Esophagus mucosa (tissue), 1 donor: ENCODE measurements around the gene SLC25A51. TPM values are rescaled to one million over a fixed set of nuclear protein-coding genes. Genes with fewer than 3 reads are reported as not detected.

ENCODE experiments used
- ATAC-seq: fragments of 200-7000 bp; cut with Tn5 transposase; one replicate; pipeline ENCODE4 v1.9.1; 2020
- total RNA-seq: library from RNA; stranded (reverse); gene quantifications from one replicate; pipeline ENCODE4 v1.2.4, GENCODE V29; 2023
- donor health status: DM: yes; HTN: yes; CAD: no.

The SLC25A51 gene, protein sequence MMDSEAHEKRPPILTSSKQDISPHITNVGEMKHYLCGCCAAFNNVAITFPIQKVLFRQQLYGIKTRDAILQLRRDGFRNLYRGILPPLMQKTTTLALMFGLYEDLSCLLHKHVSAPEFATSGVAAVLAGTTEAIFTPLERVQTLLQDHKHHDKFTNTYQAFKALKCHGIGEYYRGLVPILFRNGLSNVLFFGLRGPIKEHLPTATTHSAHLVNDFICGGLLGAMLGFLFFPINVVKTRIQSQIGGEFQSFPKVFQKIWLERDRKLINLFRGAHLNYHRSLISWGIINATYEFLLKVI
- 20.8 TPM for total RNA-seq

DNA sequence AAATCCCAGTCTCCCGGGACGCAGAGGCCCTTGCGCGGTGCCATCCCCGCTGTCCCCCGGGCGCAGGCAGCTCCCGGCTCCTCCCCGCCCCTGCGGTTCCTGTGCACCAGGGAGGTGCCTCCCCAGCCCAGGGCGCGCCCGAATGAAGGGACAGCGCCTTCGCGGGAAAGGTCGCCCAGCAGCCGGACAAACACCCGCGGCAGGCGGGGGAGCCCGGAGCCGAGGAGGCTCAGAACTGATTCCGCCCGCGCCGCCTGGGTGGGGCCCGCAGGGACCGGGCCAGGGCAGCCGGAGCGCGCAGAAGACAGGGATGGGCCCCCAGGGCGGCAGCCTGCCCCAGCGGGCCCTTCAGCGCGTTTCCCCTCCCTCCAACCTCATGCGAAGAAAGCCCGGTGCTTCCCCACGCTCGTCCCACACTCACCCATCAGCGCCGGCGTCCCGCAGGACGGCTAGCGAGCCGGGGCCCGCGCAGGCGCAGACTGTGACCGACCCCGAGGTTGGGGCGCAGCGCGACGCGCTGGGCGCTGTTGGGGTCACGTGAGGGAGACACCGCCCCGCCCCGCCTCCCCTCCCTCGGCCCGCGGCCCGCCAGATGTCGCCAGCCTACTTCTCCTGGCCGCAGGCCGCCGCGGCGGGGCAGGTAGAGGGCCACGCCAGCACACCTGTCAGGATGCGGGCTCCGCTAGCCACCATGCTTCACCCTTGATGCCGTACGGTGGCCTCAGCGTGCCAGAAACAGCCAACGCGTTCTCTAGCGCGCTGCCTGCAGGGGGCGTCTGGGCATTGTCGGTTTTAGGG is at the start of gene SLC25A51:
Gene SLC25A51, minus strand, starts transcription at position 481 of the 798 bp plus-strand sequence. CDS start 15,577 bp downstream, outside the sequence.
- ATAC-seq: peak; percentile 89

DNA sequence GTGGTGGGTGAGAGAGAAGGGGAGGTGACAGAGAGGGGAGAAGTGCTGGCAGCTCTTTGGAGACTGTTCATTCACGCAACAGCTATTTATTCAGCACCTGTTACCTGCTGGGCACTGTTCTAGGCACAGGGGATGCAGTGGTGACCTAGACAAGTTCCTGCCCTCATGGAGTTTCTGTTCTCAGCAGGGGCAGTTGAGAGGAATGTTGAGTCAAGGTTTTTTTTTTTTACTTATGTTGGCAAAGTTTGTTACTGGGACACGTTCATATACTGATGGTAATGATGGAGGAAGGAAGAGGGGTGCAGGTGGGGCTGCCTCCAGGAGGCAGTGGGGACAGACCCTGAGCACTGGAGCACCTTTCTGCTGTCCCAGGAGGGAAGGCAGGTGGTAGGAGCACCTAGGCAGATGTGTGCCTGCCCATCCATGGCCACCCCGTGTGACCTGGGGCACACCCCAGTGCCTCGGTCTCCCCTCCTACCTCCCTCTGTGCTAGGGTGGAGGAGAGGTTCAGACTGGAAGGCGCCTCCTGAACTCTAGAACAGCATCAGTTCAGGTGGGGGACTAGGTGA is 49.4 kb upstream of the SLC25A51 start:
- ATAC-seq: peak; percentile 21

DNA sequence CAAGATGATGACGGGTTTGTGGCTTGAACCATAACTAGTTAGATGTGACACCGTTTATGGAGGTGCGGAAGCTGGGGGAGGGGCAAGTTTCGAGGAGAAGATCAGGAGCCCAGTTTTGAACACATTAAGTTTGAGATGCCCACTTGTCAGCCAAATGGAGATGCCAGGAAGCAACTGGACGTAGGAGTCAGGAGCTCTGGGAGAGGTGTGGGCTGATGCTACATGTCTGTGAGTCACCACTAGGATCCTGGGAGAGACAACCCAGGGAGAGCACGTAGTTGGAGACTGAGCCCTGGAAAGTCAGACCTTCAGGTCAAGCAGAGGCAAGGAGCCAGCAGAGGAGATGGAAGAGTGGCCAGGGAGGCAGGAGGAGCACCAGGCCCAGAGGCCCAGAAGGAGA is 48.8 kb upstream of the SLC25A51 start:
- no peak for ATAC-seq

DNA sequence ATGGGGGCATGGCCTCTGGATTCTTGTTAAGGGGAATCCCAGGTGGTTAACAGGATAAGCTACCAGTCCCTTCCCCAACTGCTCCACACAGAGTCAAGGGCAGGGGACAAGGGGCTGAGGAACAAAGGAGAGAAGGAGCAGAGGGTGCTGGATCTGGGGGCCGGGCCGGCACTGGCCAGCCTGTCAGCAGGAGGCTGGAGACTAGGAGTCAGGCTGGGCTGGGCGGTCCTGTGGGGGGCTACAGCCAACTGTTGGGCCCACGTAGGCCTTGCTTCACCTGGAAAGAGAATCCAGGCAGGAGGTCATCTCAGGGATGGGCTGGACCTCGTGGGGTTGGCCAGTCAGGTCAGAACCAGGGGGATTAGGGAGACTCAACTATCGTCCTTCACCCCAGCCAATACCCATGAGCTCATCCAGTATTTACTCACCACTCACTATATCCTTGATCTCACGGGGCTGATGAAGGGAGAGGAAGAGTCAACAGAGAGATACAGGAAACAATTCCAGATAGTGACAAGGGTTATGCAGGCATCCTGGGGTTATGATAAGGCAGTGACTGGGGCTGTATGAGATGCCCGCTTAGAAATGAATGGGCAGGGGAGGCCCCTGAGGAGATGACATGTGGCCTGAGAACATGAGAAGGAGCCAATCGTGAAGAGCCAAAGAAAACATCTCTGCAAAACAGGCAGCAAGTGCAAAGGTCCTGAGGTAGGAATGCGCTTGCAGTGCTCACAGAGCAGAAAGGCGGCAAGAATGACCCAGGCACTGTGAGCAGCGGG is 47.9 kb upstream of the SLC25A51 start:
- ATAC-seq: no peak

DNA sequence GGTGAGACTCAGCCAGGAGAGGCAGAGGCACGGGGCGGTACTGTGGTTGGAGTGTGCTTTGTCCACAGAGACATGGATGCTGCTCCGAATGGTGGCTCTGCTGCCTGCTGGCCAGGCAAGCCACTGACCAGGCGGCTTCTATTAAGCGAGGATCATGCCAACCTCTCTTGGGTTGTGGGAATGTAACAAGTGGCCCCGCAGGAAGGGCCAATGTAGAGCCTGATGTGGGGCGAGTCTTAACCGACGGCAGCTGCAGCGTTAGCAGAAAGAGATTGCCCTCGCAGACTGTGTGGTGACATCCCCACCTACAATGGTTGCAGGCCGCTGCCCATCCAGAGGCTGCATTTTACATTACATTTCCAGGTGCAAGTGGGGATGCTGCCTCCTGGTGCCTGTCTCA is 46.6 kb upstream of the SLC25A51 start:
- ATAC-seq: no peak

DNA sequence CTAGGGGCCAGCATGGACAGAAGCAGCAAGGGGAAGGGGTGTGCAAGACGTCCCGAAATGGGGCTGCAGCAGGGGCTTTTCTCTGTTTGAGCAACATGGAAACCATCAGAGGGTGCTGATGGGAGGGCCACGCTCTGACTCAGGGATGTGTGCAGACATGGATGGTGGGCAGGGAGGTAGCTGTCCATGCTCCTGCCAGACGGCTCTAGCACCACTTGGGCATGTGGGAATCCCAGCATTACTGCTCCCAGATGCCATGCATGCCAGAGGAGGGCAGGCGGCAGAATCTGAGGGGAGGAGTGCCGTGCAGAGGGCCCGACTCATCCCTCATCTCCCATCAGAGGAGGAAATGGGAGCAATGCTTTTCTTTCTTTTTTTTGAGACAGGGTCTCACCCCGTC is 45.6 kb upstream of the SLC25A51 start:
- ATAC-seq: no peak

DNA sequence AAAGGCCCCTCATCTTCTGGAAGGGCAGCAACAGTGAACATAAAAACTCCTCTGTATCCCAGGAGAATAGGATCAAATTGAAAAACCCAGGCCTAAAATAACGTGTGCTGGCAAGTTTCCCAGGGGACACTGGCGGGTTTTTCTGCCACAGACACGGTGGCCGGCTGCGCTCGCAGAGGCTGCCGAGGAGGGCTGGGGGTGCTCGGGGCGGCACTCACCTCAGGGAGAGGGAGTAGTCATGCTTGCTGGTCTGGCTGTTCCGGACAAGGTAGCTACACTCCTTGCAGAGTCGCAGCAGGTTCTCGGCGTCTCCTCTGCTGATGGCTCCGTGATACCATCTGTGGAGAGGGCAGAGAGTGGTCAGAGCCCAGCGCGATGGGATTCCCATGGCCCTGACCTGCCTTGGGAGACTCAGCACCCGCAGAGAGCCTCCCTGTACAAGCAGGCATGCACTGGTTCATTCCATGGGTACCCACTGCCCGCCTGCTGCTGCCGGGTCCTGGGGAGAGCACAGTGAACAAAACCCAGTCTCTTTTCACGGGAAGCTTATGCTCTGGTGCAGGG is 44.6 kb upstream of the SLC25A51 start:
- no peak for ATAC-seq

DNA sequence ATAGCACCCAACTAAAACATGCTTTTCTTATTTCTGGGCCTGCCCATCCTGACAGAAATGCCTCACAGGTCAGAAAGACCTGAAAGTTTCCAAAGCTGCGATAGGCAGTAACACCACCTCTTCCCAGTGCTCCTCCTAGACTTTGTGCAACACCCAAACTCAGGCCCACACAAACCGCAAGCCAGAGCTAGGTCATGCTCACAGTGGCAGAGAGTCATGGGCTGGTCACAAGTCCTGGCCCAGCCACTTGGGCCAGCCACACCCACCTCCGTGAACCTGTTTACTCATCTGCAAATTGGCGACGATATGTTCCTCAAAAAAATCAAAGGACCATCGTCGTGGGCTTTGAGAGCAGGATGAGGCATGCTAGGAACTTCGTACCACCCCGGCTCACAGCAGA is 44.0 kb upstream of the SLC25A51 start:
- peak; percentile 44 for ATAC-seq

DNA sequence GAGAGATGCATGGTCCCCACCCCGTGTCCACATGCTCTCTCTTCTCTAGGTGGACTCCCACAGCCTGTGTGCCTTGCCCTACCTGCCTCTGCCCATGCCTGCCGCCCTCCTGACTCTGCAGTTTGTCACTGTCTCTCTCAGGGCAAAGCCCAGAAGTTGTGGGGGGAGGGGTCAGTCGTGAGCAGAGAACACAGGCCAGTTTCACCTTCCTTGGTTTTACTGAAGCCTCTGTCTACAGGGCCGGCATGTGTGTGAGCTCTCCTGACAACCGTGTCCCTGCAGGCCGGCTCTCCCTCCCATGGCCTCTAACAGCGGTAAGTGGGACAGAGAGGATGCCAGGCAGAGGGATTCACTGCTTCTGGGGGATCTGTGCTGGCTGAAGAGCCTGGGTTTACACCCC is 43.5 kb upstream of the SLC25A51 start:
- ATAC-seq: no peak

DNA sequence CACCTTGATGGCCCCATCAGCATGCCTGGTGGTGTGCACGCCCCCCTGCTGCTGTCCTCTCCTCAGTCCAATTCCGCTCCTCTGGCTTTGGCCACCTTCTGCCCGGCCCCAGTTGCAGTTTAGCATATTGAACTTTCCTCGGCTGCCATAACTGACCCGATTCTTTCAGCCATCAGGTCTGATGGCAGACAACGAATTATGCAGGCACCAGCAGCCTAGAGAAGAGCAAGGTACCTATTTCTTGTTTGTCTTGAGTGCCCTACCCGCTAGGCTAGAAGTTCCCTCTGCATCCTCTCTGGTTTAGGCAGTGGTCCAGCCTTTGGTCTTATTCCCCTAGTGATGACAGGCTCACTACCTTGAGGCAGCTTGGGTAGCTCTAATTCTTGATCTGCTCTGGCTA is 43.0 kb upstream of the SLC25A51 start:
- no peak for ATAC-seq

DNA sequence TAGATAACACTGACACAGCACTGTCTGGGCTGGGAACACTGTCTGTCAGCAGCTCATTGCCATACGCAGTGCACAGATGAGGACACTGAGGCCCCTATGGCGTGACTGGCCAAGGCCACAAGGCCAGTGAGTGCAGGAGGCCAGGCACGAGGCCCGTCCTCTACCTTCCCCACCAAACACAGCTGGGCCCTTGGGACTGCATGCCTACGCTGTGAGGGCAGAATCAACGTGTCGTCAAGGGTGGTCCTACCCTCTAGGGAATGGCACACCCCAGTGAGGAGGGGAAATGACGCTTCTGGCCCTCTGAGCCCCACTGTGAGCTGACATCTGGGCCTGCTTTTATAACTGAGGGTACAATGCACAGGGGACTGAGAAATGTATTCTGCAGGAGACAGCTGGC is 42.1 kb upstream of the SLC25A51 start:
- ATAC-seq: no peak

DNA sequence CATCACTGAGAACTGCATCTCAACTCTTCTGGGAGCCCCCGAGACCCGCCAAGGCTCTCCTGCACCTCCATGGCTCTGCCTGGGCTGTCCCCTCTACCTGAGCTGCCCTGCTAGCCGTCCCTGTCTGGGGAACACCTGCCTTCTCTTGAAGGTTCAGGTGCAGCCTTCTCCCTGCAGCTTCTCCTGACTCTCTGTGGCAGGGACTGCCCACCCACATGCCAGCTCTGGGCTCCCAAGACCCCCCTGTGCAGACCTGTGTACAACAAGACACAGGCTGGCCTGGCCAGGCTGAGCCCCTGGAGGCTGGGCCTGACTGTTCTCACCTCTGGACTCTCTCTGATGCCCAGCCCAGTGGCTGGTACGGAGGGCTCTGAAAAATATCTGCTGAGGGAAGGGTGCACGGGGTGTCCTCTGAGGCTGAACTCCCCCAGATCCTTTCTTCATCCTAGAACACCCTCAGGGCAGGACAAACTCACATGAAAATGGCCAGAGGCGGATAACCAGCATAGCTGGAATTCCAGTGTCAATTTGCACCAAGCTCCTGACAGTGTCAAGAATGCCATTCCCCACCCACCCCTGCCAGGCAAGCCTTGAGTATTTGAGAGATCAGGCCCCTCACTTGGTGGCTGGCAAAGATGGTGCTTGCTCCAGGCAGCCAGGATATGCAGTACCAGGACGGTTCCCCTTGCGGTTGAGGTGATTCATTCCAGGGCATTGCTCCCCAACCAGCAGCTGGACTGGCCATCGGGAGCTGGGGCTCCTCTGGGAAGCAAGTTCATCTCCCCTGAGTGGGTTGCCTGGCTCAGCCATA is 40.9 kb upstream of the SLC25A51 start:
- no peak for ATAC-seq

DNA sequence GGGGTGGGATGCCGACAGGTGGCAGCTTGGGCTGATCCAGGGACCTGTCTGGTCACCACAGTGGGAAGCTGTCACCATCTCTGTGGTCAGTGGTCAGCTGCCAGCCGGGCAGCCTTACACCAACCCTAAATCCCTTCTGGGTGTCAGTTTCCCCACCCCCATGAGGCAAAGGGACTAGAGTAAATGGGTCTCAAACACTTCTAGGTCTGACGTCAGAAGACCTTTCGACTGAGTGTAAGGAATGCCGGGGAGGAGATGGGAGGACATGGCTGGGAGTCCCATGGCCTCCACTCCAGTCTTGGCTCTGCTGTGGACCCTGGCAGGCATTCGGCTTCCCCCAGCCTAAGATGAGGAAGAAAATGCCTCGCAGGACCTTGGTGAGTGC is 40.3 kb upstream of the SLC25A51 start:
- ATAC-seq: no peak

DNA sequence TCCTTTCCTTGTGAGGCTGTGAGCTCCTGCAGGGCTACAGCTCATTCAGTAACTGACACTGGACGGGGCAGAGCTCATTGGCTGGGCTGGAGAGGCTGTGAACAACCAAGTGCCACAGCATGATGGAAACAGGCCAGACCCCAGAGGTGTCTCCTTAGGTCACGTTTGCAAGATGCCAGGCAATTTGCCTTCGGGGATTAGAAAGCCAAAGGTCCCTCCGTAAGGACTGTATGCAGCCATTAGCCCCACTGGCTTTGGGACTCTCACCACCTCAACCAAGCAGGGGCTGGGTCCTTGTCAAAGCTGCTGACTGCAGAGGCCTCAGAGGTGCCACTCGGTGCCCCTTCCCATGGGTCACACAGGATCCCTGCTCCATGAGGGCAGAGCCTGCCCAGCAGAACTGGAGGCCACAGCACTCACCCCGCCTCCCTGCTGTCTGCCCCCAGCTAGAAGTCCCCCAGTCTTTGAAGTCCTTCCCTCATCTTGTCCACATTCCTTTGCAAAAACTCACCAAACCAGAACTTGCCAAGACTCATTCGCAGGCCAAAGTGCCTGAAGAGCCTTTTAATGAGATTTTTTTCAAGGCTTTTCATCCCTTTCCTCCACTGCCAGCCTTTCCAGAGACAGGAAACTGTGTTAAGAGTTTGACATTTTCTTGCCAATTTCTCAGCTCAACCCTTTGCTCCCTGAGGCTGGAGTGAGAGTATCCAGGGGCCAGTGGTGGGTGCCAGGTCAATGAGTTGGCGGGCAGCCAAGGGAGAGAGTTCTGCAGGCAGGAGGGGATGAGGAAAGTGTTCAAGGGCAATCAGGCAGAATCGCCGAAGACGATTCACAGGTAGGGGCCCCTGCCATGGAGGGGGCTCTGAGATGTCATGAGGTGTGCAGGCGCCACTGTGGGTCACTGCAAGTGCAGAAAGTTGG is 39.7 kb upstream of the SLC25A51 start:
- no peak for ATAC-seq

DNA sequence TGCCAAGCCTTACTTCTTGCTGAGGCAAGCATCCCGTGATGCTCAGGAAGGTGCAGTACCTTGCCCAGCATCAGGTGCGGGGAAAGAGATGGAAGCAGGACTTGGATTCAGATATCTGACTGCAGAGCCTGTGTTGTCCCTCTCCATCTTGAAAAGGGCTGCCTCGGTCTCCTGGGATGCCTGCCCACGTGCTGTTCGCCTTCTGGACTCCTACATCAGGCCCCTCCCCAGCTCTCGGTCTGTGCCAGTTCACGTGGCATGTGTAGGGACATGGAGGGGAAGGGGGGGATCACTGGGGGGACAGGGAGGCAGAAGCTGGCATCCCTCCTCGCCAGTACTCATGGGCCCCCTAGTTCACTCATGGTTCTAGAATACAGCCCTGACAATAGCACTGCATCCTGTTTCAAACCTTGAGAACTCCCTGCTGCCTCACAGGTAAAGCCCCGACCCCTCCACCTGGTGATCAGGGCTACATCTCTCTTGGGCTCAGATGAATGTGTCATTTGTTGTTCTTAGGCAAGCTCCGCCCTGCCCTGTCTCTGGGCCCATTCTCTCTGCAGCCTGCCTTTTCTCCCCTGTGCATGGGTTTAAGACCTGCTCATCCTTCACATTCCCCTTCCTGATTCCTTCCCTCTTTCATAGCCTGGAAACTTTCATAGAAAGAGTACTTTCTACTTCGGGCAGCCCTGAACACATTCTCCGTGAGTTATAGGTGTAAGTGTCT is 38.9 kb upstream of the SLC25A51 start:
- ATAC-seq: peak; percentile 57

DNA sequence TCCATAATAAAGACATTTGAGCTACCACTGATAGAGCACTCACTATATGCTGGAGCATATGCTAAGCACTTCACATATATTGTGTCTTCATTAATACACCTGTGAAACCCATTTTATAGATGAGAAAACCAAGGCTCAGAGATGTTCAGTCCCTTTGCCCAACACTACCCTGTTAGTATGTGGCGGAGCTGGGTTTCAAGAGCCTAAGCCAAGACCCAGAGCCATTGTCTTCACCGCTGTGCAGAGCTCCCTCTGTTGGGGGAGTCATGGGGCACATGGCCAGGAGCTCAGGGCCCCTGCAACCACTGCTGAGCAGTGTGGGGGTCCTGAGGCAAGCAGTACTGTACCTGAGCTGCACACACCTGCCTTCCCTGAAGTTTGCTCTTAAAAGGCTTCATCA is 37.3 kb upstream of the SLC25A51 start:
- no peak for ATAC-seq

DNA sequence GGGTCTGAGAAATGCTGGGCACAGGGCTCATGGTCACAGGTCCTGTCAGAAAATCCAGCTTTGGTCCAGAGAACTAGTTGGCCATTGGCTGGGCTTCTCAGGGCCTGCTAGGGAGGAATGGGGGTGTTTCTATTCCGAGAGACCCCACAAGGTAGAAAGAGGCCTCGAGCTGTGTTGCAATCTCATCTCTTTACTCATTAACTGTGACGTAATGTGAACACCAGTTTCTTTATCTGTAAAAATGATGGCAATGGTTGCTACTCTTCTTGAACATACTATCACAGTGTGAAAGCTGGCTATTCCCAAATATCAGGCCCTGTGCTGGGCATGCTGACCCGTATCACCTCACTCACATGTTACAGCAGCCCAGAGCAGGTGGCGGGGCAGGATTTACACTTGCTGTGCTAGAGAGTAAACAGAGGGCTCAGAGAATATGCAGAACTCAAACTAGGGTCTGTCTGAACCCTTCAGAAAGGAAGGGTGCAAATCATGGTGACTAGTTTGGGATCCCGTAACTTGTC is 35.7 kb upstream of the SLC25A51 start:
- no peak for ATAC-seq

DNA sequence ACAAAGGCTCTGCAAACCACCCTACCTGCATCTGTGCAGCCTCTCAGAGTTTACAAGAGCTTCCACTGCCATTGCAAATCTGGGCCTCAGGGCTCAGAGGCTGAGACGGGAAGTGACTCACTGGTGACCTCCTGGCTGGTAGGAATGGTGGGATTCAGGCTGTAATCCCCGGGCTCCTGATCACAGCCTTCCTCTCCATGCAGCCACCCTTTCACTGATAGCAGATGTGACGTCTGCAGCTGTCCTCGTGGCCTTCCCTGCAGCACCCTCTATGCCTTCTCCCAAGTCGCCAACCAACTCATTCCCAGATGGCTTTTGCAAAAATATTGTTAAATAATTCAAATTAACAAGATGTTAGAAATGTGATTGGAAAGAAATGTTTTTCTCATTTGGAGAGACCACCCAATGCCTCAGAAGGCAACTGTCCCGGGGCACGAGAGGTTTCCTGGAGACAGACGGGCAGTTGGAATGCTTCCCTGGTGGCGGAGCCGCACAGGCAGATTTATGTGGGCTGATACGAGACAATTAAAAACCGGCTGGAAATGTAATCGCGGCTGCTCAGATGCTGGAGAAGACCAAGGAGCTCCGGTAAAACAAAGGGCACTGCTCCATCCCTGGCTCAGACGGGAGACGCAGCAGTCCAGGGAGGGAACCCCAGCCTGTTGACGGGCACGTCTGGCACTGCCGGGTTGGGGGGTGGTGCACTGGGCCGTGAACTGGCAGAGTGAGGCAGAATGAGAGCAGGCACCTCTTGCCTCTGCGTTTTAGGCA is 34.4 kb upstream of the SLC25A51 start:
- ATAC-seq: peak; percentile 26

DNA sequence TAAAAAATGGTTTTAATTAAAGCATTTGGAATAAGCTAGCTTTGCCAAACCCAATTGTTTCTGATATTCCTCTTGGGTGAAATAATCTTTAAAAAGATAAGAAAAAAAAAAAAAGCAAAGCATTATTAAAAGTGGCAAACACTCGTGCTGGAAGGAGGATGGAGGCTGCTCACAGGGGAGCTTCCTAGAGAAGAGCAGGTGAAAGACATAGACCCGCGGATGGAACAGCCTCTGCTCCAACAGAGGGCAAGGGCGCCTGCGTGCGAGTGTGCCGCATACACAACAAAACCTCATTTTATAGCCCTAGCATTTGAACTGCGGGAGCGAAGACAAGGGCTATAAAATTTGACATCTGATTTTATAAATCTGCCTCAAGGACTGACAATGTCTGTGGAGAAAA is 33.4 kb upstream of the SLC25A51 start:
- ATAC-seq: no peak
